ENCODE data around the gene BORCS8.
"Not testable (repeated sequence)": the region's sequence is repeated elsewhere in the genome, so short reads cannot be mapped to it uniquely, and the experiment has no call there.

BORCS8 gene

GRCh38 chr19:19147344-19147743 is 44.6 kb downstream of the BORCS8 start:
- no peak for DNase-seq

GRCh38 chr19:19146865-19147264 is 45.1 kb downstream of the BORCS8 start:
- no peak for DNase-seq

GRCh38 chr19:19145684-19146608 is 46.0 kb downstream of the BORCS8 start:
- peak; percentile 17 for DNase-seq

GRCh38 chr19:19145281-19145680 is 46.7 kb downstream of the BORCS8 start:
- no peak for DNase-seq

- no peak for DNase-seq
These were observed 49.6 kb downstream of the BORCS8 start for GRCh38 chr19:19142347-19142746.

GRCh38 chr19:19140476-19140875 is 51.5 kb downstream of the BORCS8 start:
- no peak for DNase-seq

GRCh38 chr19:19139876-19140229 is 52.1 kb downstream of the BORCS8 start:
- no peak for DNase-seq

- peak; percentile 97 for DNase-seq
These were observed 53.6 kb downstream of the BORCS8 start, which contains the start of gene TMEM161A for GRCh38 chr19:19138109-19138981. Gene TMEM161A (minus strand): TSS chr19:19138478. CDS start chr19:19138428, 50 bp downstream.

GRCh38 chr19:19137556-19138108 is 54.3 kb downstream of the BORCS8 start:
- no peak for DNase-seq

- DNase-seq: not testable (repeated sequence)
These were observed 56.2 kb downstream of the BORCS8 start for GRCh38 chr19:19135713-19136112.

GRCh38 chr19:19134687-19135158 is 57.2 kb downstream of the BORCS8 start:
- peak; percentile 91 for DNase-seq

- no peak for DNase-seq
These were observed 58.0 kb downstream of the BORCS8 start for GRCh38 chr19:19133985-19134384.

- DNase-seq: no peak
These were observed 59.0 kb downstream of the BORCS8 start for GRCh38 chr19:19132912-19133311.

GRCh38 chr19:19131989-19132388 is 60.0 kb downstream of the BORCS8 start:
- DNase-seq: no peak

Data from NCI-H2029 (cell line).